Measurements from ENCODE around the gene MESP2. TPM values are rescaled to one million over a fixed set of nuclear protein-coding genes. Genes with fewer than 3 reads are reported as not detected.

MESP2 gene
- total RNA-seq, 2 experiments from 2014 or later = not detected

- TF ChIP-seq, protein P1, sequence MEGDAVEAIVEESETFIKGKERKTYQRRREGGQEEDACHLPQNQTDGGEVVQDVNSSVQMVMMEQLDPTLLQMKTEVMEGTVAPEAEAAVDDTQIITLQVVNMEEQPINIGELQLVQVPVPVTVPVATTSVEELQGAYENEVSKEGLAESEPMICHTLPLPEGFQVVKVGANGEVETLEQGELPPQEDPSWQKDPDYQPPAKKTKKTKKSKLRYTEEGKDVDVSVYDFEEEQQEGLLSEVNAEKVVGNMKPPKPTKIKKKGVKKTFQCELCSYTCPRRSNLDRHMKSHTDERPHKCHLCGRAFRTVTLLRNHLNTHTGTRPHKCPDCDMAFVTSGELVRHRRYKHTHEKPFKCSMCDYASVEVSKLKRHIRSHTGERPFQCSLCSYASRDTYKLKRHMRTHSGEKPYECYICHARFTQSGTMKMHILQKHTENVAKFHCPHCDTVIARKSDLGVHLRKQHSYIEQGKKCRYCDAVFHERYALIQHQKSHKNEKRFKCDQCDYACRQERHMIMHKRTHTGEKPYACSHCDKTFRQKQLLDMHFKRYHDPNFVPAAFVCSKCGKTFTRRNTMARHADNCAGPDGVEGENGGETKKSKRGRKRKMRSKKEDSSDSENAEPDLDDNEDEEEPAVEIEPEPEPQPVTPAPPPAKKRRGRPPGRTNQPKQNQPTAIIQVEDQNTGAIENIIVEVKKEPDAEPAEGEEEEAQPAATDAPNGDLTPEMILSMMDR (conservative IDR thresholded peaks at IDR 0.05; ENCODE audit: low read length) = no peak
- no peak for TF ChIP-seq EZH2phosphoT487 (IDR thresholded peaks at IDR 0.05; ENCODE audit: borderline replicate concordance, low read depth, low read length)
- H3K9me3 ChIP-seq (ENCODE audit: low read length) = no peaks in the 10 kb centered on the region
- BruUV-seq (replicated peaks) = no TSS peak
- DNase-seq (ENCODE audit: low spot score) = no peak
- H3K79me2 ChIP-seq (ENCODE audit: insufficient read depth, low read depth, low read length) = no peaks in the 10 kb centered on the region
- no peak overlapping the region for H3K4me3 ChIP-seq (ENCODE audit: low read depth, low read length, poor library complexity, severe bottlenecking)
- no peak overlapping the region for H3K4me2 ChIP-seq (ENCODE audit: low read length)
- POLR2A ChIA-PET = no interaction called here
- intact Hi-C loops (cut with micrococcal nuclease; ENCODE audit: unreplicated experiment) = no loop called here
- H3K9me2 ChIP-seq (ENCODE audit: insufficient read depth, low read length) = no peaks in the 10 kb centered on the region
- H3K27ac ChIP-seq (ENCODE audit: low read depth, low read length, poor library complexity, severe bottlenecking) = no peak overlapping the region
- peaks cover 7% of the 10 kb centered on the region for H3K4me1 ChIP-seq (ENCODE audit: insufficient read depth, low read length, poor library complexity, severe bottlenecking)
- no peak overlapping the region for H2AFZ ChIP-seq (ENCODE audit: low read length)
- CTCF ChIA-PET (ENCODE audit: unreplicated experiment) = no interaction called here
- H3K36me3 ChIP-seq (ENCODE audit: insufficient read depth, low read length) = no peaks in the 10 kb centered on the region
- no peaks in the 10 kb centered on the region for H4K20me1 ChIP-seq (ENCODE audit: insufficient read depth, low read length)
These were observed 27.1 kb upstream of the MESP2 start for GRCh38 chr15:89749054-89749453.

DNA sequence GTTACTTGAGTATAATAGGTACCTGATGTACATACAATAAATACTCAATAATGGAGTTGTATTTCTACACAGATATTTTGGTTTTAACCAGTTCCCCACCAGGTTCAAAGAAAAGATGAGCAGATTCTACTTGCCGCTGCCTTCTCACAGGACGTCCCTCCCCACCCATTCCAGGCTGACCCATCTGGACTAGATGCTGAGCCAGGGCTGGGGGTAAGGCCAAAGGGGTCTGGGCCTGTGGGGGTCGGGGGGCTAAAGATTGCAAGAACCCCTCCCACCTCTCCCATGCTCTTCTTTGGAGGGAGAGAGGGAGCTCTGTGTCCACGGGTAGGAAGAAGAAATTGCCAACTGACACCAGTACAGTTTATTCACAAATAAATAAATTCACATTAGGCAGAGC lies 26.6 kb upstream of the MESP2 start:
- H3K4me2 ChIP-seq (ENCODE audit: low read length) = no peak overlapping the region
- peaks cover 7% of the 10 kb centered on the region for H3K4me1 ChIP-seq (ENCODE audit: insufficient read depth, low read length, poor library complexity, severe bottlenecking)
- BruUV-seq (replicated peaks) = no TSS peak
- ChIA-PET POLR2A (no interaction called here), CTCF (ENCODE audit: unreplicated experiment) (interaction anchor here (0.6 kb wide), 1 partner anchor 268 kb away, joined by 3 read pairs; no protein-coding TSS in a partner anchor)
- TF ChIP-seq EZH2phosphoT487 (IDR thresholded peaks at IDR 0.05; ENCODE audit: borderline replicate concordance, low read depth, low read length) = no peak
- TF ChIP-seq, protein P1 (conservative IDR thresholded peaks at IDR 0.05; ENCODE audit: low read length) = no peak
- H3K79me2 ChIP-seq (ENCODE audit: insufficient read depth, low read depth, low read length) = no peaks in the 10 kb centered on the region
- no peaks in the 10 kb centered on the region for H3K9me2 ChIP-seq (ENCODE audit: insufficient read depth, low read length)
- DNase-seq (ENCODE audit: low spot score) = no peak
- H4K20me1 ChIP-seq (ENCODE audit: insufficient read depth, low read length) = no peaks in the 10 kb centered on the region
- H3K9me3 ChIP-seq (ENCODE audit: low read length) = no peaks in the 10 kb centered on the region
- H3K27ac ChIP-seq (ENCODE audit: low read depth, low read length, poor library complexity, severe bottlenecking) = no peak overlapping the region
- intact Hi-C loops (cut with micrococcal nuclease; ENCODE audit: unreplicated experiment) = no loop called here
- no peak overlapping the region for H3K4me3 ChIP-seq (ENCODE audit: low read depth, low read length, poor library complexity, severe bottlenecking)
- no peaks in the 10 kb centered on the region for H3K36me3 ChIP-seq (ENCODE audit: insufficient read depth, low read length)
- no peak overlapping the region for H2AFZ ChIP-seq (ENCODE audit: low read length)

GRCh38 chr15:89749951-89750559 lies 26.1 kb upstream of the MESP2 start:
- H3K36me3 ChIP-seq (ENCODE audit: insufficient read depth, low read length) = no peaks in the 10 kb centered on the region
- peak overlapping the region; percentile 85 for H3K4me2 ChIP-seq (ENCODE audit: low read length)
- CTCF ChIA-PET (ENCODE audit: unreplicated experiment) = interaction anchor here (0.6 kb wide), 1 partner anchor 267 kb away, joined by 3 read pairs; no protein-coding TSS in a partner anchor
- no peaks in the 10 kb centered on the region for H3K79me2 ChIP-seq (ENCODE audit: insufficient read depth, low read depth, low read length)
- intact Hi-C loops (cut with micrococcal nuclease; ENCODE audit: unreplicated experiment) = no loop called here
- peaks cover 7% of the 10 kb centered on the region for H3K4me1 ChIP-seq (ENCODE audit: insufficient read depth, low read length, poor library complexity, severe bottlenecking)
- no peak for DNase-seq (ENCODE audit: low spot score)
- no peaks in the 10 kb centered on the region for H3K9me3 ChIP-seq (ENCODE audit: low read length)
- no TSS peak for BruUV-seq (replicated peaks)
- no peak for TF ChIP-seq EZH2phosphoT487 (IDR thresholded peaks at IDR 0.05; ENCODE audit: borderline replicate concordance, low read depth, low read length)
- no peak overlapping the region for H3K27ac ChIP-seq (ENCODE audit: low read depth, low read length, poor library complexity, severe bottlenecking)
- POLR2A ChIA-PET = interaction anchor here (0.6 kb wide), 1 partner anchor 12 kb away, joined by 3 read pairs; no protein-coding TSS in a partner anchor
- H3K9me2 ChIP-seq (ENCODE audit: insufficient read depth, low read length) = no peaks in the 10 kb centered on the region
- peak overlapping the region; percentile 85 for H2AFZ ChIP-seq (ENCODE audit: low read length)
- peak overlapping the region; percentile 70 for H3K4me3 ChIP-seq (ENCODE audit: low read depth, low read length, poor library complexity, severe bottlenecking)
- H4K20me1 ChIP-seq (ENCODE audit: insufficient read depth, low read length) = no peaks in the 10 kb centered on the region

Measured in OCI-LY7 (cell line).